ENCODE results near the gene USP10. TPM values are rescaled to one million over a fixed set of nuclear protein-coding genes. Genes with fewer than 3 reads are reported as not detected.
"Not testable (repeated sequence)": the region's sequence is repeated elsewhere in the genome, so short reads cannot be mapped to it uniquely, and the experiment has no call there.

The USP10 gene
- total and polyA plus RNA-seq, 7 donors: 17.1 to 64.3 (median 43.9) TPM

- H3K27ac ChIP-seq: peak overlapping the region; percentile 3 to 68 (median 63)
- intact Hi-C loops (cut with DNase I): loop anchor here (1.0 to 5.0 kb wide), 3 partner anchors 55 to 215 kb away; no protein-coding TSS in a partner anchor
Measured at GRCh38 chr16:84726669-84727467, 27.1 kb downstream of the USP10 start.

GRCh38 chr16:84728853-84729424 lies 29.1 kb downstream of the USP10 start:
- no peaks in the 10 kb centered on the region for H3K9me3 ChIP-seq
- H3K27ac ChIP-seq: peak overlapping the region in 1 of 4 donors; percentile 78
- no peak for DNase-seq
- intact Hi-C loops (cut with DNase I): loop anchor here (5.0 kb wide), 1 partner anchor 217 kb away; no protein-coding TSS in a partner anchor
- 93 to 94% methylated on average over 10 of the region's 10 CpGs for WGBS, 2 donors
- H3K36me3 ChIP-seq: no peaks in the 10 kb centered on the region
- H3K4me1 ChIP-seq: peaks cover 0 to 73% (median 48%) of the 10 kb centered on the region in 4 donors
- no peak overlapping the region for H3K4me3 ChIP-seq
- TF ChIP-seq POLR2AphosphoS5 (IDR thresholded peaks at IDR 0.05) (no peak), CTCF (IDR thresholded peaks at IDR 0.05) (no peak), EP300 (IDR thresholded peaks at IDR 0.05) (no peak)
- no peaks in the 10 kb centered on the region for H3K27me3 ChIP-seq

More at GRCh38 chr16:84726669-84727467, 27.1 kb downstream of the USP10 start:
- Histone ChIP-seq H3K27me3 (no peaks in the 10 kb centered on the region), H3K9me3 (no peaks in the 10 kb centered on the region), H3K4me1 (peaks cover 0 to 68% (median 49%) of the 10 kb centered on the region in 4 donors), H3K4me3 (no peak overlapping the region), H3K36me3 (no peaks in the 10 kb centered on the region)
- TF ChIP-seq EP300 (IDR thresholded peaks at IDR 0.05): no peak
- no peak for TF ChIP-seq POLR2A (IDR thresholded peaks at IDR 0.05)
- TF ChIP-seq CTCF (IDR thresholded peaks at IDR 0.05): no peak
- TF ChIP-seq POLR2AphosphoS5 (IDR thresholded peaks at IDR 0.05): no peak
- peak; percentile 68 for DNase-seq
- WGBS, 2 donors: 17 to 40% methylated on average over 14 of the region's 14 CpGs

GRCh38 chr16:84729716-84730320 lies 30.0 kb downstream of the USP10 start:
- Histone ChIP-seq H3K4me1 (peaks cover 0 to 65% (median 39%) of the 10 kb centered on the region in 4 donors), H3K27me3 (no peaks in the 10 kb centered on the region), H3K4me3 (peak overlapping the region in 1 of 4 donors; percentile 13), H3K9me3 (no peaks in the 10 kb centered on the region), H3K27ac (peak overlapping the region; percentile 32 to 78 (median 65)), H3K36me3 (no peaks in the 10 kb centered on the region)
- WGBS, 2 donors: 52 to 54% methylated on average over 7 of the region's 7 CpGs
- intact Hi-C loops (cut with DNase I): loop anchor here (5.0 kb wide), 1 partner anchor 218 kb away; no protein-coding TSS in a partner anchor
- DNase-seq: no peak
- TF ChIP-seq POLR2A (IDR thresholded peaks at IDR 0.05): no peak
- TF ChIP-seq EP300 (IDR thresholded peaks at IDR 0.05): no peak
- no peak for TF ChIP-seq POLR2AphosphoS5 (IDR thresholded peaks at IDR 0.05)
- no peak for TF ChIP-seq CTCF (IDR thresholded peaks at IDR 0.05)

GRCh38 chr16:84730406-84731106 lies 30.8 kb downstream of the USP10 start:
- H3K4me3 ChIP-seq: peak overlapping the region in 2 of 4 donors; percentile 5 to 13
- H3K36me3 ChIP-seq: peaks cover 0 to 6% (median 0%) of the 10 kb centered on the region in 4 donors
- intact Hi-C loops (cut with DNase I): no loop called here

GRCh38 chr16:84732332-84732673 lies 32.5 kb downstream of the USP10 start:
- H3K27ac ChIP-seq: peak overlapping the region in 2 of 4 donors; percentile 12 to 78
- H3K36me3 ChIP-seq; intact Hi-C loops (cut with DNase I); H3K27me3 ChIP-seq; DNase-seq; H3K9me3 ChIP-seq; H3K4me3 ChIP-seq: not testable (repeated sequence)
- peaks cover 0 to 61% (median 37%) of the 10 kb centered on the region in 4 donors for H3K4me1 ChIP-seq
- 92 to 95% methylated on average over 13 of the region's 13 CpGs for whole genome bisulfite sequencing, 2 donors

More at GRCh38 chr16:84730406-84731106, 30.8 kb downstream of the USP10 start:
- Histone ChIP-seq H3K27me3 (no peaks in the 10 kb centered on the region), H3K9me3 (no peaks in the 10 kb centered on the region), H3K4me1 (peaks cover 0 to 58% (median 32%) of the 10 kb centered on the region in 4 donors), H3K27ac (peak overlapping the region; percentile 32 to 78 (median 65))
- peak; percentile 87 for DNase-seq
- TF ChIP-seq POLR2AphosphoS5 (IDR thresholded peaks at IDR 0.05): peak; percentile 27 to 87 (median 47)
- TF ChIP-seq POLR2A (IDR thresholded peaks at IDR 0.05): no peak
- TF ChIP-seq EP300 (IDR thresholded peaks at IDR 0.05): peak in 1 of 4 donors; percentile 47
- 28% methylated on average over 9 of the region's 9 CpGs for WGBS, 2 donors

Data from sigmoid colon (tissue), 7 donors.